SK-N-SH treated with all-trans-retinoic acid at 6 μM for 48 hours (cell line): Measurements from ENCODE around the gene DNAJC28.

Experiments
- ATAC-seq: fragments of 200-7000 bp; cut with Tn5 transposase; 3 replicates; pipeline ENCODE4 v1.9.1; 2020; ENCODE audit warnings: mild to moderate bottlenecking, moderate library complexity
- ARNTL ChIP-seq: fragments of 450-650 bp; formaldehyde crosslinking; IDR thresholded peaks from 2 replicates; pipeline ENCODE4 v1.5.0; 2020; ENCODE audit warnings: low read depth, mild to moderate bottlenecking, moderate library complexity, borderline replicate concordance
- BACH2 ChIP-seq: fragments of 250-450 bp; sonication (Bioruptor Pico); IDR thresholded peaks from 2 replicates; pipeline ENCODE4 v1.9.0; 2021; ENCODE audit warnings: mild to moderate bottlenecking, borderline replicate concordance
- CREB5 ChIP-seq: fragments of 250-450 bp; sonication (Bioruptor Pico); IDR thresholded peaks from 2 replicates; pipeline ENCODE4 v1.5.1; 2020; ENCODE audit warnings: low read depth, mild to moderate bottlenecking, moderate library complexity
- CSDC2 ChIP-seq: fragments of 250-450 bp; sonication (Bioruptor Pico); IDR thresholded peaks from 2 replicates; pipeline ENCODE4 v1.5.0; 2020; ENCODE audit warnings: mild to moderate bottlenecking, moderate library complexity
- CSRNP3 ChIP-seq: fragments of 250-450 bp; sonication (Bioruptor Pico); IDR thresholded peaks from 2 replicates; pipeline ENCODE4 v1.5.1; 2021; ENCODE audit warnings: mild to moderate bottlenecking, moderate library complexity
- ESRRG ChIP-seq: fragments of 250-450 bp; sonication (Bioruptor Pico); IDR thresholded peaks from 2 replicates; pipeline ENCODE4 v1.6.1; 2021; ENCODE audit warnings: mild to moderate bottlenecking
- OSR1 ChIP-seq: fragments of 250-450 bp; sonication (Bioruptor Pico); IDR thresholded peaks from 2 replicates; pipeline ENCODE4 v1.8.0; 2022; ENCODE audit warnings: moderate library complexity, mild to moderate bottlenecking, inconsistent platforms
- PATZ1 ChIP-seq: fragments of 250-450 bp; sonication (Bioruptor Pico); IDR thresholded peaks from 2 replicates; pipeline ENCODE4 v1.8.0; 2020; ENCODE audit warnings: mild to moderate bottlenecking, moderate library complexity, borderline replicate concordance
- POU6F1 ChIP-seq: fragments of 250-450 bp; sonication (Bioruptor Pico); IDR thresholded peaks from 2 replicates; pipeline ENCODE4 v1.8.0; 2021; ENCODE audit warnings: low read depth, mild to moderate bottlenecking, moderate library complexity, borderline replicate concordance
- PPARA ChIP-seq: fragments of 250-450 bp; sonication (Bioruptor Pico); IDR thresholded peaks from 2 replicates; pipeline ENCODE4 v1.5.0; 2020; ENCODE audit warnings: mild to moderate bottlenecking, borderline replicate concordance
- RARB ChIP-seq: fragments of 250-450 bp; sonication (Bioruptor Pico); IDR thresholded peaks from 2 replicates; pipeline ENCODE4 v1.8.0; 2021; ENCODE audit warnings: mild to moderate bottlenecking, moderate library complexity
- TCF4 ChIP-seq: fragments of 250-450 bp; sonication (Bioruptor Pico); IDR thresholded peaks from 2 replicates; pipeline ENCODE4 v1.8.0; 2021; ENCODE audit warnings: mild to moderate bottlenecking, moderate library complexity, borderline replicate concordance
- TOX ChIP-seq: fragments of 250-450 bp; sonication (Bioruptor Pico); IDR thresholded peaks from 2 replicates; pipeline ENCODE4 v1.8.0; 2021; ENCODE audit warnings: mild to moderate bottlenecking, moderate library complexity, borderline replicate concordance
- TSHZ2 ChIP-seq: fragments of 250-450 bp; sonication (Bioruptor Pico); IDR thresholded peaks from 2 replicates; pipeline ENCODE4 v1.5.0; 2020; ENCODE audit warnings: mild to moderate bottlenecking, moderate library complexity
- ZC3H10 ChIP-seq: fragments of 250-450 bp; sonication (Bioruptor Pico); IDR thresholded peaks from 2 replicates; pipeline ENCODE4 v1.5.1; 2021; ENCODE audit warnings: mild to moderate bottlenecking, moderate library complexity
- ZFP3 ChIP-seq: fragments of 250-450 bp; sonication (Bioruptor Pico); IDR thresholded peaks from 2 replicates; pipeline ENCODE4 v1.5.0; 2020; ENCODE audit warnings: mild to moderate bottlenecking, moderate library complexity
- ZFP30 ChIP-seq: fragments of 450-650 bp; formaldehyde crosslinking; IDR thresholded peaks from 2 replicates; pipeline ENCODE4 v1.5.0; 2022; ENCODE audit warnings: mild to moderate bottlenecking, moderate library complexity
- ZNF565 ChIP-seq: fragments of 450-650 bp; formaldehyde crosslinking; conservative IDR thresholded peaks from 2 replicates; pipeline ENCODE4 v1.5.0; 2020; ENCODE audit warnings: low read depth, mild to moderate bottlenecking, moderate library complexity
- ZNF70 ChIP-seq: fragments of 450-650 bp; formaldehyde crosslinking; IDR thresholded peaks from 2 replicates; pipeline ENCODE4 v1.5.0; 2020; ENCODE audit warnings: mild to moderate bottlenecking, moderate library complexity
- ZNF8 ChIP-seq: fragments of 450-650 bp; formaldehyde crosslinking; IDR thresholded peaks from 2 replicates; pipeline ENCODE4 v1.5.0; 2020; ENCODE audit warnings: mild to moderate bottlenecking, moderate library complexity

The DNAJC28 gene

GRCh38 chr21:33481314-33481943 is 10.1 kb downstream of the DNAJC28 start:
- TF ChIP-seq PATZ1 (CRISPR knock-in tag) (no peak), ZNF70 (no peak), ARNTL (CRISPR knock-in tag) (no peak), TOX (CRISPR knock-in tag) (no peak), CSDC2 (no peak)
- ATAC-seq = no peak

- ATAC-seq = no peak; the same call in 2 of the 3 replicates
These were observed 10.9 kb downstream of the DNAJC28 start for GRCh38 chr21:33480481-33481103.

More at GRCh38 chr21:33480481-33481103, 10.9 kb downstream of the DNAJC28 start:
- TF ChIP-seq ZNF8 (no peak), CSRNP3 (no peak), RARB (CRISPR knock-in tag) (no peak), TOX (CRISPR knock-in tag) (no peak), ZNF565 (CRISPR knock-in tag) (no peak), PATZ1 (CRISPR knock-in tag) (no peak), ZFP3 (CRISPR knock-in tag) (no peak), CREB5 (CRISPR knock-in tag) (no peak), BACH2 (CRISPR knock-in tag) (no peak), ZC3H10 (CRISPR knock-in tag) (no peak), ARNTL (CRISPR knock-in tag) (no peak), CSDC2 (no peak), PPARA (no peak), TSHZ2 (CRISPR knock-in tag) (no peak), TCF4 (CRISPR knock-in tag) (no peak), ZFP30 (CRISPR knock-in tag) (no peak), OSR1 (CRISPR knock-in tag) (no peak), POU6F1 (CRISPR knock-in tag) (no peak), ESRRG (no peak)
